ENCODE data around the gene PAXX. TPM values are rescaled to one million over a fixed set of nuclear protein-coding genes. Genes with fewer than 3 reads are reported as not detected.
A peak's percentile ranks its signal among the peaks of the same experiment; 100 is the strongest.

The PAXX gene
- total and polyA plus RNA-seq, 9 of the 15 experiments (the other 6 are each of a cell fraction or from before 2014, with no cell fraction given): 1.2 to 175 (median 38.5) TPM

DNA sequence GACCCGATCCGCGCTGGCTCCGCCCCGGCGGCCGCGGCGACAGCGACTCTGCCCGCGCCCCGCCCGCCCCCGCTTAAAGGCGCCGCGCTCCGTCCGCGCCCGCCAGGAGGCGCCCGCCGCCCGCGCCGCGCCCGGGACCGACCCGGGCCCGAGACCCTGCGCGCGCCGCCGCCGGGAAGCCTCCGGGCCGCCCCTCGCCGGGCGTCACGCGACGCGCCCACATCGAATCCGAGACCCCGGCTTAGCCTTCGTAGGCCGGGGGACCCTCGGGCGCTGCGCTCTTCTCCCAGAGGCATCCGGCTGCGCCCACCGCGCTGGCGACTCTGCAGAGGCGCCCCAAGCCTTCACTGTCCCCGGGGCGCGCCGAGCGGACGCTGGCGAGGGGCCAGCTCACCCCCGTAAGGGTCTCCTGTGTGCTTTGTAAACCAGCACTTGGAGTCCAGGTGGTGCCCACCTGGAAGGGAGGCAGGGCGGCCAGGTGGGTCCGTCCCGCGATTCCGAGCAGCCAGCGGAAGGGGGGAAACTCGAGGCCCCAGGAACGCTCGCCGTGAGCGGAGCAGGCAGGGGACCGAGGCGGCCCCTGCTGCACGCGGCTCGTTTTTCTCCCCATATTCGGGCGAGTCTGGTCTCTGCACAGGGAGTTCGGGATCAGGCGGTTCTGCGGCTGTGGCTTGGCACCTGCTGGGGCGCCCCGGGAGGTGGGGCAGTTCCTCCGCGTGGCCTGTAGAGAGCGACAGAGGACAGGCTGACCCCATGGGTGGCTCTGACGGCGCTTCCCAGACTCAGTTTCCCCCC lies 36.2 kb downstream of the PAXX start (continued):
- TF ChIP-seq REST (IDR thresholded peaks at IDR 0.05; ENCODE audit: borderline replicate concordance): no peak
- no peak for TF ChIP-seq REST (CRISPR knock-in tag; IDR thresholded peaks at IDR 0.05; ENCODE audit: low read depth)
- TF ChIP-seq ZBTB8A (IDR thresholded peaks at IDR 0.05; ENCODE audit: partially characterized antibody): no peak
- no peak for TF ChIP-seq ZNF830 (CRISPR knock-in tag; IDR thresholded peaks at IDR 0.05)
- no peak for TF ChIP-seq ZNF584 (CRISPR knock-in tag; IDR thresholded peaks at IDR 0.05; ENCODE audit: low read depth)
- no peak for TF ChIP-seq JUND (IDR thresholded peaks at IDR 0.05; ENCODE audit: borderline replicate concordance, low read depth, low read length)
- TF ChIP-seq JUND (tag; IDR thresholded peaks at IDR 0.05; ENCODE audit: borderline replicate concordance, low read depth, low read length): no peak
- TF ChIP-seq, protein P1, sequence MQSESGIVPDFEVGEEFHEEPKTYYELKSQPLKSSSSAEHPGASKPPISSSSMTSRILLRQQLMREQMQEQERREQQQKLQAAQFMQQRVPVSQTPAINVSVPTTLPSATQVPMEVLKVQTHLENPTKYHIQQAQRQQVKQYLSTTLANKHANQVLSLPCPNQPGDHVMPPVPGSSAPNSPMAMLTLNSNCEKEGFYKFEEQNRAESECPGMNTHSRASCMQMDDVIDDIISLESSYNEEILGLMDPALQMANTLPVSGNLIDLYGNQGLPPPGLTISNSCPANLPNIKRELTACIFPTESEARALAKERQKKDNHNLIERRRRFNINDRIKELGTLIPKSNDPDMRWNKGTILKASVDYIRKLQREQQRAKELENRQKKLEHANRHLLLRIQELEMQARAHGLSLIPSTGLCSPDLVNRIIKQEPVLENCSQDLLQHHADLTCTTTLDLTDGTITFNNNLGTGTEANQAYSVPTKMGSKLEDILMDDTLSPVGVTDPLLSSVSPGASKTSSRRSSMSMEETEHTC (IDR thresholded peaks at IDR 0.05): no peak
- TF ChIP-seq HNRNPL (IDR thresholded peaks at IDR 0.05; ENCODE audit: low read depth, low read length): peak; percentile 34; the same call in 1 of the 2 replicates
- no peak for TF ChIP-seq NCOA6 (IDR thresholded peaks at IDR 0.05)
- no peak for TF ChIP-seq YY1 (IDR thresholded peaks at IDR 0.05; ENCODE audit: borderline replicate concordance in 1 of 3, control insufficient read depth in 1 of 3, extremely low read depth in 1 of 3, insufficient read depth in 3 of 3, insufficient read length in 1 of 3, insufficient replicate concordance in 2 of 3, low read depth in 1 of 3, low read length in 2 of 3)
- no peak for TF ChIP-seq ZNF512 (tag; IDR thresholded peaks at IDR 0.05)
- TF ChIP-seq ZFP36 (IDR thresholded peaks at IDR 0.05; ENCODE audit: low read depth, low read length, partially characterized antibody): peak; percentile 12
- TF ChIP-seq PHF20 (IDR thresholded peaks at IDR 0.05; ENCODE audit: partially characterized antibody): no peak
- no peak for TF ChIP-seq KLF6 (CRISPR knock-in tag; IDR thresholded peaks at IDR 0.05; ENCODE audit: borderline replicate concordance)

Measured in K562 (cell line).